K562 (cell line): Measurements from ENCODE around the gene DIPK1B. TPM values are rescaled to one million over a fixed set of nuclear protein-coding genes. Genes with fewer than 3 reads are reported as not detected.
A peak's percentile ranks its signal among the peaks of the same experiment; 100 is the strongest.

Experiments
- BCOR ChIP-seq: fragments of 450-650 bp; IDR thresholded peaks from 2 replicates; pipeline ENCODE4 v1.6.1; 2016
- FOXA3 ChIP-seq, 2 experiments: fragments of 450-650 bp in 1 of 2; sonication (generic) in 1 of 2; formaldehyde crosslinking; IDR thresholded peaks in 1 of 2; conservative IDR thresholded peaks in 1 of 2; 2 replicates each; pipeline versions ENCODE4 v1.4.0 to v1.8.0; 2020 to 2022; ENCODE audit warnings: mild to moderate bottlenecking in 2 of 2, missing genetic modification reagents in 1 of 2
- NEUROD1 ChIP-seq: fragments of 150-350 bp; IDR thresholded peaks from 2 replicates; pipeline ENCODE4 v1.6.1; 2014; ENCODE audit warnings: borderline replicate concordance, low read length, low read depth; ENCODE audit not compliant: partially characterized antibody
- NFE2L1 ChIP-seq: fragments of 450-650 bp; IDR thresholded peaks from 2 replicates; pipeline ENCODE4 v1.6.1; 2016; ENCODE audit warnings: missing genetic modification characterization, low read depth, mild to moderate bottlenecking, missing compliant biosample characterization, moderate library complexity, borderline replicate concordance
- NFRKB ChIP-seq: fragments of 450-650 bp; IDR thresholded peaks from 2 replicates; pipeline ENCODE4 v1.6.1; 2016; ENCODE audit warnings: low read depth
- PHB ChIP-seq: fragments of 250-450 bp; sonication (Bioruptor Pico); IDR thresholded peaks from 2 replicates; pipeline ENCODE4 v1.5.0; 2021
- RBM39 ChIP-seq: fragments of 200-400 bp; formaldehyde crosslinking; optimal IDR thresholded peaks from 2 replicates; pipeline ENCODE3; 2018; ENCODE audit warnings: low read depth, low read length
- SPI1 ChIP-seq: IDR thresholded peaks from 2 replicates; pipeline ENCODE4 v1.6.1; 2011; ENCODE audit warnings: low read depth, low read length, control low read depth, borderline replicate concordance
- TEAD1 ChIP-seq, 2 experiments: fragments of 450-650 bp in 1 of 2; sonication (generic) in 1 of 2; formaldehyde crosslinking; IDR thresholded peaks; 2 replicates each; pipeline versions ENCODE4 v1.4.0 to v1.8.0; 2020 to 2022; ENCODE audit warnings: mild to moderate bottlenecking in 2 of 2, missing genetic modification reagents in 1 of 2
- U2AF2 ChIP-seq: fragments of 200-400 bp; formaldehyde crosslinking; optimal IDR thresholded peaks from 2 replicates; pipeline ENCODE3; 2017; ENCODE audit warnings: low read depth, mild to moderate bottlenecking, low read length
- ZEB2 ChIP-seq: fragments of 450-650 bp; IDR thresholded peaks from 2 replicates; pipeline ENCODE4 v1.6.1; 2016
- ZNF668 ChIP-seq: fragments of 250-450 bp; sonication (Bioruptor Pico); IDR thresholded peaks from 2 replicates; pipeline ENCODE4 v1.8.0; 2022; ENCODE audit warnings: mild to moderate bottlenecking, inconsistent platforms
- polyA plus RNA-seq, 8 experiments: library from polyadenylated mRNA; depleted of rRNA in 4 of 8; stranded (reverse) in 5 of 8; unstranded in 3 of 8; fragments of >200 nt; fragmentation: Nextera tagmentation in 2 of 8; fragmentation: Illumina TruSeq in 1 of 8; extraction: Ambion mirVana in 2 of 8; extraction: Trizol in 1 of 8; gene quantifications; 2 replicates each; pipeline versions ENCODE4 v1.2.1 to v1.2.3, GENCODE V29; 2011 to 2014; ENCODE audit warnings: inconsistent platforms in 1 of 8, missing spikeins in 1 of 8
- total RNA-seq, 7 experiments: library from RNA; depleted of rRNA in 6 of 7; stranded (reverse); fragments of >200 nt in 6 of 7; fragmentation: Illumina TruSeq in 2 of 7; extraction: Trizol in 2 of 7; gene quantifications; 2 replicates each; pipeline versions ENCODE4 v1.2.1 to v1.2.3, GENCODE V29; 2011 to 2021; ENCODE audit warnings: low replicate concordance in 1 of 7
- TF ChIP-seq, protein P1 (sequence below): fragments of 450-650 bp; IDR thresholded peaks from 2 replicates; pipeline ENCODE4 v1.6.1; 2016; ENCODE audit warnings: low read depth, mild to moderate bottlenecking, moderate library complexity
- TF ChIP-seq, protein P2 (sequence below): fragments of 450-650 bp; formaldehyde crosslinking; IDR thresholded peaks from 2 replicates; pipeline ENCODE4 v1.4.0; 2022; ENCODE audit warnings: missing genetic modification characterization
- TF ChIP-seq, protein P3 (sequence below), 2 experiments: IDR thresholded peaks; 2 replicates each; pipeline ENCODE4 v1.6.1; 2012; ENCODE audit warnings: improper control_type of control experiment in 2 of 2, low read depth in 2 of 2, low read length in 2 of 2, borderline replicate concordance in 1 of 2
- TF ChIP-seq, protein P4 (sequence below): fragments of 200-400 bp; formaldehyde crosslinking; IDR thresholded peaks from 2 replicates; pipeline ENCODE4 v1.6.1; 2017; ENCODE audit warnings: mild to moderate bottlenecking, low read depth, low read length, moderate library complexity
- TF ChIP-seq, protein P5 (sequence below): sonication (generic); formaldehyde crosslinking; IDR thresholded peaks from 2 replicates; pipeline ENCODE4 v1.8.1; 2023; ENCODE audit warnings: mild to moderate bottlenecking, missing genetic modification reagents

Gene DIPK1B
- total and polyA plus RNA-seq, 9 of the 15 experiments (the other 6 are each of a cell fraction or from before 2014, with no cell fraction given), result 0.08 to 22.3 (median 5.9) TPM

DNA sequence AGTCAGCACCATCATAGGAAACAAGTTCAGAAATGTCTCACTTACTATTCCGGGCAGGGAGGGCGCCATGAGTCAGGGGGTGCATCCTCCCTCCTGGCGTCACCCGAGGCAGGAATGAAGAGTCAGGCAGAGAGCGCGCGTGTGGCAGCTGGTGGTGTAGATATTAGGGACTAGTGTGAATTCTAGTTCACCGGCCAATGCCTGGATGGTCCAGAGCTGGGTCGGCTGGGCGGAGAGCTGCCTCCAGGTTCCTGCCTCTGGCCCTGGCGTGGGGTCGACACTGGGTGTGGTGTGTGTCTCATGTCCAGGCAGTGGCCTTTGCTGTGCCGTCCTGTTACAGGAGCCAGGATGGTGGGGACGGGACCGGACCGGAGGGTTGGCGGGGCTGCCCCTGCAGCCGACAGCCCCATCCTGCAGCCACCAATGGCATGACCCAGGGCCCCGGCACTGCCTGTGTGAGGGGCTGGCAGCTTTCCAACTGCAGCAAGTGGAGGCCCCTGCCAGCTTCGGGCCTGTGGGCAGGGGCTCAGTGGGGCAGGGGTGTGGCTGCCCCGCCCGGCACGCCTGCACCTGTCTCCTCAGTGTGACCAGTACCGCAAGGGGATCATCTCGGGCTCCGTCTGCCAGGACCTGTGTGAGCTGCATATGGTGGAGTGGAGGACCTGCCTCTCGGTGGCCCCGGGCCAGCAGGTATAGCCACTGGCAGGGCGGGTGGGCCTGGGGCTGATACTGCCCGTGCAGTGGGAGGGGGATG, 9.1 kb downstream of the DIPK1B start (continued):
- TF ChIP-seq, protein P1, sequence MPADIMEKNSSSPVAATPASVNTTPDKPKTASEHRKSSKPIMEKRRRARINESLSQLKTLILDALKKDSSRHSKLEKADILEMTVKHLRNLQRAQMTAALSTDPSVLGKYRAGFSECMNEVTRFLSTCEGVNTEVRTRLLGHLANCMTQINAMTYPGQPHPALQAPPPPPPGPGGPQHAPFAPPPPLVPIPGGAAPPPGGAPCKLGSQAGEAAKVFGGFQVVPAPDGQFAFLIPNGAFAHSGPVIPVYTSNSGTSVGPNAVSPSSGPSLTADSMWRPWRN, result no peak
- TF ChIP-seq ZNF668, result no peak
- TF ChIP-seq, protein P2, sequence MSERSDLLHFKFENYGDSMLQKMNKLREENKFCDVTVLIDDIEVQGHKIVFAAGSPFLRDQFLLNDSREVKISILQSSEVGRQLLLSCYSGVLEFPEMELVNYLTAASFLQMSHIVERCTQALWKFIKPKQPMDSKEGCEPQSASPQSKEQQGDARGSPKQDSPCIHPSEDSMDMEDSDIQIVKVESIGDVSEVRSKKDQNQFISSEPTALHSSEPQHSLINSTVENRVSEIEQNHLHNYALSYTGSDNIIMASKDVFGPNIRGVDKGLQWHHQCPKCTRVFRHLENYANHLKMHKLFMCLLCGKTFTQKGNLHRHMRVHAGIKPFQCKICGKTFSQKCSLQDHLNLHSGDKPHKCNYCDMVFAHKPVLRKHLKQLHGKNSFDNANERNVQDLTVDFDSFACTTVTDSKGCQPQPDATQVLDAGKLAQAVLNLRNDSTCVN (CRISPR knock-in tag), result no peak
- TF ChIP-seq, protein P3, sequence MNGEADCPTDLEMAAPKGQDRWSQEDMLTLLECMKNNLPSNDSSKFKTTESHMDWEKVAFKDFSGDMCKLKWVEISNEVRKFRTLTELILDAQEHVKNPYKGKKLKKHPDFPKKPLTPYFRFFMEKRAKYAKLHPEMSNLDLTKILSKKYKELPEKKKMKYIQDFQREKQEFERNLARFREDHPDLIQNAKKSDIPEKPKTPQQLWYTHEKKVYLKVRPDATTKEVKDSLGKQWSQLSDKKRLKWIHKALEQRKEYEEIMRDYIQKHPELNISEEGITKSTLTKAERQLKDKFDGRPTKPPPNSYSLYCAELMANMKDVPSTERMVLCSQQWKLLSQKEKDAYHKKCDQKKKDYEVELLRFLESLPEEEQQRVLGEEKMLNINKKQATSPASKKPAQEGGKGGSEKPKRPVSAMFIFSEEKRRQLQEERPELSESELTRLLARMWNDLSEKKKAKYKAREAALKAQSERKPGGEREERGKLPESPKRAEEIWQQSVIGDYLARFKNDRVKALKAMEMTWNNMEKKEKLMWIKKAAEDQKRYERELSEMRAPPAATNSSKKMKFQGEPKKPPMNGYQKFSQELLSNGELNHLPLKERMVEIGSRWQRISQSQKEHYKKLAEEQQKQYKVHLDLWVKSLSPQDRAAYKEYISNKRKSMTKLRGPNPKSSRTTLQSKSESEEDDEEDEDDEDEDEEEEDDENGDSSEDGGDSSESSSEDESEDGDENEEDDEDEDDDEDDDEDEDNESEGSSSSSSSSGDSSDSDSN (IDR thresholded peaks at IDR 0.05; ENCODE audit: borderline replicate concordance in 1 of 2, low read depth in 2 of 2, low read length in 2 of 2), result no peak
- peak; percentile 17 for TF ChIP-seq RBM39
- TF ChIP-seq SPI1, result no peak
- no peak for TF ChIP-seq NFE2L1
- no peak for TF ChIP-seq TEAD1 (CRISPR knock-in tag; IDR thresholded peaks at IDR 0.05)
- TF ChIP-seq NEUROD1, result no peak
- TF ChIP-seq, protein P4, sequence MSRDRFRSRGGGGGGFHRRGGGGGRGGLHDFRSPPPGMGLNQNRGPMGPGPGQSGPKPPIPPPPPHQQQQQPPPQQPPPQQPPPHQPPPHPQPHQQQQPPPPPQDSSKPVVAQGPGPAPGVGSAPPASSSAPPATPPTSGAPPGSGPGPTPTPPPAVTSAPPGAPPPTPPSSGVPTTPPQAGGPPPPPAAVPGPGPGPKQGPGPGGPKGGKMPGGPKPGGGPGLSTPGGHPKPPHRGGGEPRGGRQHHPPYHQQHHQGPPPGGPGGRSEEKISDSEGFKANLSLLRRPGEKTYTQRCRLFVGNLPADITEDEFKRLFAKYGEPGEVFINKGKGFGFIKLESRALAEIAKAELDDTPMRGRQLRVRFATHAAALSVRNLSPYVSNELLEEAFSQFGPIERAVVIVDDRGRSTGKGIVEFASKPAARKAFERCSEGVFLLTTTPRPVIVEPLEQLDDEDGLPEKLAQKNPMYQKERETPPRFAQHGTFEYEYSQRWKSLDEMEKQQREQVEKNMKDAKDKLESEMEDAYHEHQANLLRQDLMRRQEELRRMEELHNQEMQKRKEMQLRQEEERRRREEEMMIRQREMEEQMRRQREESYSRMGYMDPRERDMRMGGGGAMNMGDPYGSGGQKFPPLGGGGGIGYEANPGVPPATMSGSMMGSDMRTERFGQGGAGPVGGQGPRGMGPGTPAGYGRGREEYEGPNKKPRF, result no peak
- no peak for TF ChIP-seq NFRKB
- TF ChIP-seq BCOR, result no peak
- no peak for TF ChIP-seq FOXA3 (CRISPR knock-in tag; conservative IDR thresholded peaks at IDR 0.05 in 1 of 2, IDR thresholded peaks at IDR 0.05 in 1 of 2)
- TF ChIP-seq, protein P5, sequence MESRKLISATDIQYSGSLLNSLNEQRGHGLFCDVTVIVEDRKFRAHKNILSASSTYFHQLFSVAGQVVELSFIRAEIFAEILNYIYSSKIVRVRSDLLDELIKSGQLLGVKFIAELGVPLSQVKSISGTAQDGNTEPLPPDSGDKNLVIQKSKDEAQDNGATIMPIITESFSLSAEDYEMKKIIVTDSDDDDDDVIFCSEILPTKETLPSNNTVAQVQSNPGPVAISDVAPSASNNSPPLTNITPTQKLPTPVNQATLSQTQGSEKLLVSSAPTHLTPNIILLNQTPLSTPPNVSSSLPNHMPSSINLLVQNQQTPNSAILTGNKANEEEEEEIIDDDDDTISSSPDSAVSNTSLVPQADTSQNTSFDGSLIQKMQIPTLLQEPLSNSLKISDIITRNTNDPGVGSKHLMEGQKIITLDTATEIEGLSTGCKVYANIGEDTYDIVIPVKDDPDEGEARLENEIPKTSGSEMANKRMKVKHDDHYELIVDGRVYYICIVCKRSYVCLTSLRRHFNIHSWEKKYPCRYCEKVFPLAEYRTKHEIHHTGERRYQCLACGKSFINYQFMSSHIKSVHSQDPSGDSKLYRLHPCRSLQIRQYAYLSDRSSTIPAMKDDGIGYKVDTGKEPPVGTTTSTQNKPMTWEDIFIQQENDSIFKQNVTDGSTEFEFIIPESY, result 0 out of 2 replicates have a peak, but pooled peaks have one; percentile 22
- no peak for TF ChIP-seq U2AF2
- TF ChIP-seq ZEB2, result no peak
- TF ChIP-seq PHB (CRISPR knock-in tag), result no peak
